Measurements from ENCODE around the gene RTP5.
A peak's percentile ranks its signal among the peaks of the same experiment; 100 is the strongest.

The RTP5 gene

GRCh38 chr2:241858206-241859016, 11.1 kb upstream of the RTP5 start, which contains the start of gene PDCD1:
Gene PDCD1, minus strand, starts transcription at chr2:241858894. Its CDS starts 56 bp downstream, at chr2:241858838.
- DNase-seq, result no peak

- DNase-seq, result no peak
Observed at GRCh38 chr2:241859017-241859435, 10.5 kb upstream of the RTP5 start.

DNA sequence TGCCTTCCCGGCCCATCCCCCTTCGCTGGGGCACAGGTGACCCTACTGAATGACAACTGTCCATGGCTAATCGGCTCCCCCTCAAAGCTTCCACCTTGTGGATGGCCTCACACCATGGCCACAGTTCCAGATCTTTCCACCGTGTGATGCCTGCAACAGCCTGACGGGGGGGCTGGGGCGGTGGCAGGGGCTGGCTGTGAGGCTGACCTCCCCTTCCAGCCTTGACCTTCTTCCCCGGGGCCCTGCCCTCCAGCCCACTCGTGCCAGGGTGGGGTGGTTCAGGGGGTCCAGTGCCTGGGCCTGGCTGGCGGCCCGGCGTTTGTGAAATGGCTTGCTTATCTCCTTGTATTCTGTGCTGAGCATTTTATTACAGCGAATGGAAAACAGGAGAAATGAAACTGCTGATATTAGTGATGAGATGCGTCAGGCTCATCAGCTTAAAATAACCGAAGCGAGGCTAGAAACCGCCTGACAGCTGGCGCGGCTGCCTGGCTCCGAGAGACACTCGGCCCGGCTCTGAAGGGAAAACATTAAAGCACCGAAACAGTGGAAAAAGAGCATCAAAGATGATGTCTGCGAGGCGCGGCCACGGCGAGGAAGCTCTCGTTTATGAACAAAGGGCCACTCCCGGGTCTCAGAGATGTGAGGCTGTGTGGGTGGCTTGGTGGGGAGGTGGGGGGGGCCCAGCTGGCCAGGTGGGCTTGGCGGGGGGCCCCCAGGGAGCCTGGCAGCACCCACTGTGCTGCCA, 9.9 kb upstream of the RTP5 start:
- DNase-seq, result peak; percentile 87

- DNase-seq, result peak; percentile 60
Observed at GRCh38 chr2:241860184-241861078, 9.1 kb upstream of the RTP5 start.

- no peak for DNase-seq
Observed at GRCh38 chr2:241861264-241861663, 8.3 kb upstream of the RTP5 start.

DNA sequence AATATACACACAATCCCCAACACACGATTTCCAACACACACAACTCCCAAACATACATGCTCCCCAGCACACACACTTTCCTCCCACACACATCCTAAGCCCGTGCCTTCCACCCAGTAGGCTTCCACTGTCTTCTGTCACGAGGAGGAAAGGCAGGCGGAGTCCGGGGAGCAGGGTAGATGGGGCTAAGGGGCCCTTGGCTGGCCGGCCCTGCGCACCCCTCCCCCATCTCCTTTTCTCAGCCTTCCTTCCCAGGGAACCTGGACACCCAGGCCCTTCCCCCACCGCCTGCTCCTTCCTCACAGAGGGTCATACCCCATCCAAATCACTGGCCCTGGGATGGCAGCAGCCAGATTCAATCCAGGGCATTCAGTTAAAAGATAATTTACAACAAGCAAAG, 7.4 kb upstream of the RTP5 start:
- DNase-seq, result no peak

DNA sequence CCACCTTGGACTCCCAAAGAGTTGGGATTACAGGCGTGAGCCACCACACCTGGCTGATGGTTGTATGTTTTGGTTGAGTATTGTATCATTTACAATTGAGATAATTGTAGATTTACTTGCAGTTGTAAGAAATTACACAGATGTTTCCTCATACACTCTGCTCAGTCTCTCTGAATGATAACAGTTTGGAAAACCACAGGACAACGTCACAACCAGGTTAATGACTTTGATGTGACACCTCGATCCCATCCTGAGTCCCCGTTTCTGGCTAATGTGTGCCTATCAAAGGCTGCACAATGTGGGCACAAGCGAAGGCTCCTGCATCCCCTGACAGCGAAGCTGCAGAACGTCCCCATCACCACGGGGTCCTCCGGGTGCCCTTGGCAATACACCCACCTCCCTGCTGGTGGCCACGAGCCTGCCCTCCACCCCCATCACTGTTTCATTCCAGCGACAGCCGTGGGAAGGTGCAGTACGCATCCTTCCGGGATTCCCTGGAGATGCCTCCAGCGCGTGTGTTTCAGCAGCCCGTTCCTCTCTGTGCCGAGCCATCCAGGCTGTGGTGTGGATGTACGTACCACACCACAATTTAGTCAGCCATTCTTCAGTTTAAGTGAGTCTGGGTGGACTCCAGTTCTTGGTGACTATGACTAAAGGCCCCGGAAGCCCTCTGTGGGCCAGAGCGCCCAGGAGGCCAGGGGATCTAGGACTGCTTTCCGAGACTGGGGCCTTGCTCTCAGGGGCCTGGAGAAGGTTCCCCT, 6.6 kb upstream of the RTP5 start:
- DNase-seq, result no peak

GRCh38 chr2:241863536-241863954, 6.0 kb upstream of the RTP5 start:
- DNase-seq, result no peak

GRCh38 chr2:241864168-241864849, 5.2 kb upstream of the RTP5 start:
- DNase-seq, result no peak

- no peak for DNase-seq
Observed at GRCh38 chr2:241864850-241865213, 4.7 kb upstream of the RTP5 start.

DNA sequence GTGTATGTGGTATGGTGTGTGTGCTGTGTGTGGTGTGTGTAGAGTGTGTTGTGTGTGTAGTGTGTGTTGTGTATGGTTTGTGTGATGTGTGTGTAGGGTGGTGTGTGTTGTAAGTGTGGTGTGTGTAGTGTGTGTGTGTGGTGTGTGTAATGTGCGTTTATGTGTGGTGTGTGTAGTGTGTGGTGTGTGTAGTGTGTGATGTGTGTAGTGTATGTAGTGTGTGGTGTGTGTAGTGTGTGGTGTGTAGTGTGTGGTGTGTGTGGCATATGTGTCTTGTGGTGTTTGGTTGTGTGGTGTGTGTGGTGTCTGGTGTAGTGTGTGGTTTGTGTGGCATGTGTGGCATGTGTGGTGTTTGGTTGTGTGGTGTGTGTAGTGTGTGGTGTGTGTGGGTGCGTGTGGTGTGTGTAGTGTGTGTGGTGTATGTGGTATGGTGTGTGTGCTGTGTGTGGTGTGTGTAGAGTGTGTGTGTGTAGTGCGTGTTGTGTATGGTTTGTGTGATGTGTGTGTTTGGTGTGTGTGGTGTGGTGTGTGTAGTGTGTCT, 4.0 kb upstream of the RTP5 start:
- no peak for DNase-seq

DNA sequence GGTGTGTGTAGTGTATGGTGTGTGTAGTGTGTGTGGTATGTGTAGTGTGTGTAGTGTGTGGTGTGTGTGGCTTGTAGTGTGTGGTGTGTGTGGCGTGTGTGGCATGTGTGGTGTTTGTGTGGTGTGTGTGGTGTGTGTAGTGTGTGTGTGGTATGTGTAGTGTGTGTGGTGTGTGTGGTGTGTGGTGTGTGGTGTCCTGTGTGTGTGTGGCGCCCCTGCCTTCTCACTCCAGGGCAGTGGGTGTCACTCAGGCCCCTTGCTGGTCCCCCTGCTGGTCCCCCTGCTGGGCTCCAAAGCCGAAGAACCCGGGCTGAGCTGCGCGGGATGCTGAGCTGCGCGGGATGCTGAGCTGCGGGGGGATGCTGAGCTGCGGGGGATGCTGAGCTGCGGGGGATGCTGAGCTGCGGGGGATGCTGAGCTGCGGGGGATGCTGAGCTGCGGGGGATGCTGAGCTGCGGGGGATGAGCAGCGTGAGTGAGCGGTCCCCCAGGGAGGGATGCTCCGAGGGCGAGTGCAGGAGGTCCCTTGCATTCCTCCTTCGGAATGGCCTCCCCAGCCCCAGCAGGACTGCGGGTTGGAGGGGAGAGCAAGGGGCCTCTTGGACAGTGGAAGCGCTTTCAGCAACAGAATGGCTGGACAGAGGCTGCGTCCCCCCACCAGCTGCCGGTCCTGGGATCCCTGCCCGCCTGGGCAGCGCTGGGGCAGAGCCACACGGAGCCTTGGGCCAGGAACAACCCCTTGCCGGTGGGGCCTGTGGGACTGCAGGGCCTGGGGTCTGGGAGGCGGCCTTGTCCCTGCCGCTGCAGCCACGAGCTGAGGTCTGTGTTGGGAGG, 3.4 kb upstream of the RTP5 start:
- no peak for DNase-seq

DNA sequence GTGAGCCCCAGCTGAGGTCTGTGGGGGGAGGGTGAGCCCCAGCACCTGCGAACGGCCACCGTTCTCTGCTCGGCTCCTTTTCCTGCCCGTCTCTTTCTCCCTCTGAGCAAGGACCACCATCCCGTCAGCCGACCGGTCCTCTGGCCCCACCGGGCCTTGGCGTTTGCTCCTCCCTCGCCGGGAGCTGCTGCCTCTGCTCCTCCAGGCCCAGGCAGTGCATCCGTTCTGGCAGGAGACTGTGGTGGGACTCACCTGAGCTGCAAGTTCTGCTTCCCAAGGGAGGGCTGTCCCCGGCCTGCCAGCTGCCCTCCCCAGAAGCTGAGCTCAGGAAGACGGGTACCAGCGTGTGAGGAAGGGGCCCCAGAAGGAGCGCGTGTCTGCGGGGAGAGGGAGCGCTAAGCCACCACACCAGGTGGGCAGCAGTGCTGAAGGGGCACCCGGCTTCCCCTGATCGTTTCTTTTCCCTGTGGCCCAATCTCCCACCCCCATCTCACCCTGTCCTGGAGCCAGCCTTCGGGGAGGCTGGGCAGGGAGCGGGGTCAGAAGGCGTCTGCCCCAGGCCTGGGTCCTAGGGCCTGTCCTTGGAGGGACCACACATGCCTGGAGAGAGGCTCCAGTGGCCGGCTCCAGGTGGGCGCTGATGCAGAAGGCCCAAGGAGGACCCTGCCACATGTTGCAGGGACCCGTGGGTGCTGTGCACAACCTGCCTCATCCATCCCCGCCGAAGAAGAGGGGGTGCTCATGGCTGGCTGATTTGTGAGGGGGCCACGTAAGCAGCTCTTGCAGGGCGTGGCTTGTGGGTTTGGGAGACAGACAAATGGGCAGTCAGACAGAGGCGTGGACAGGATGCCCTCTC, 2.5 kb upstream of the RTP5 start:
- no peak for DNase-seq

DNA sequence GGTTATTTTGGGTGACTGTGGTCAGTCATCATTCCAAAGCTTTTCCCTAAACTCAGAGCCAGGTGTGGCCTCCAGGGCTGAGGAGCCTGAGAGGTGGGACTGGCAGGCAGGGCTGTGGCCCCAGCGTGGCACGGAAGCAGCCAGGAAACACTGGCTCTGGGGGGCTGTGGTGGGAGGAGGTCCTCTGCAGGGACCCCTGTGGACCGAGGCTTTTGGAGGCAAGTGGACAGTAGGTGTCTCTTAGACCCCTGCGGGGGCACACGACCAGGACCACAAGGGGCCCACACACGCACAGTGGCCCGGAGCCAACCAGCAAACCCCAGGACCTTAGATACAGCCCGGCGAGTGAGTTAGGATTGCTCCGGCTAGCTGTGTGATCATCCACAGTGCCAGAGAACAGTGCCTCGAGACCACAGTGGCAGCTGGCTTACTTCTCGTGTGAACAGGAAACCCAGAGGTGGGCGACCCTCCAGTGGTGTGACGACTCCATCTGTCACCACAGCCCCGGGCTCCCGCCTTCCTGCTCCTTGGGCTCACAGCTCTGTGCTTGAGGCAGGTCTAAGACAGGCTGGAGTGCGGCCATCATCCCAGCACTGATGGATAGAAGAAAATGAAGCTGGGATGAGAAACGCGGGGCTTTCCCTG, 1.6 kb upstream of the RTP5 start:
- peak; percentile 72 for DNase-seq

DNA sequence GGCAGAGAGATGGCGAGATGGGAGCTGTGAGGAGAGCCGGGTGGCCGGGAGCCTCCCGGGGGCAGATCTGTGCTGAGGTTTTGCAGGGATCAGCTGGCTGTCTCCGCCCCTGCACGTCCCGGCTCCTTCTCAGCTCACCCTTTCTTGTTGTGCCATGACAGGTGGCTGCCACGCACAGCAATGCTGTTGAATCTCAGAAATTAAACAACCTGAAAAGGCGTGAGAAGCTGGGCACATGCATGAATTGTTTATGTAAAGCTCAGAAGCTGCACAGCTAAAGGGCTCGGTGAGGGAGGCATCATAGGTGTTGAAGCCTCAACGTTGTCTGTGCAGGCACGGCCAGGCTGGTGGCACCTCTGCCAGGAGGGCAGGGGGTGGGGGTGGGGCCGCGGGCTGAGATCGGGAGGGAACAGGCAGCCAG, 858 bp upstream of the RTP5 start:
- peak; percentile 80 for DNase-seq

DNA sequence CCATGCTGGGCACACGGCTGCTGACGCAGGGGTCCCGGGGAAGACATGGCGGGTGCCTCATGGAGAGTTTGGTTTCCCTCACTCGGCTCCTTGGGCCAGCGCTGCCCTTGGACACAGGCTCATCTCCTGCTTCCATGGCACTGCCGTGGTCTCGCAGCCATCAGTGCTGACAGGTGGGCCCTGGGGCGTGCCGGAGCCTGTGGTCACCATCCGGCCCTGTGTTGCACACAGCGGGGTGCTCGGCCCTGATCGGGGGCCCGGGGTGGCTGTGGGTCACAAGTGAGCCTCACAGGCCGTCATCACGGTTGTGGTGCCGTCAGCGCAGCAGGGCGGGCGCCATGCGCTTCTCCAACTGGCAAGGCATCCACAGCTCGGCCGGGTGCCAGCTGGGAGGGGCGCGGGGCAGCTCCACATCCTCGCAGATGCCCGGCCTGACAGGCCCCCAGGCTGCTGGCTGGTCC, 582 bp downstream of the RTP5 start:
- DNase-seq, result peak; percentile 73

DNA sequence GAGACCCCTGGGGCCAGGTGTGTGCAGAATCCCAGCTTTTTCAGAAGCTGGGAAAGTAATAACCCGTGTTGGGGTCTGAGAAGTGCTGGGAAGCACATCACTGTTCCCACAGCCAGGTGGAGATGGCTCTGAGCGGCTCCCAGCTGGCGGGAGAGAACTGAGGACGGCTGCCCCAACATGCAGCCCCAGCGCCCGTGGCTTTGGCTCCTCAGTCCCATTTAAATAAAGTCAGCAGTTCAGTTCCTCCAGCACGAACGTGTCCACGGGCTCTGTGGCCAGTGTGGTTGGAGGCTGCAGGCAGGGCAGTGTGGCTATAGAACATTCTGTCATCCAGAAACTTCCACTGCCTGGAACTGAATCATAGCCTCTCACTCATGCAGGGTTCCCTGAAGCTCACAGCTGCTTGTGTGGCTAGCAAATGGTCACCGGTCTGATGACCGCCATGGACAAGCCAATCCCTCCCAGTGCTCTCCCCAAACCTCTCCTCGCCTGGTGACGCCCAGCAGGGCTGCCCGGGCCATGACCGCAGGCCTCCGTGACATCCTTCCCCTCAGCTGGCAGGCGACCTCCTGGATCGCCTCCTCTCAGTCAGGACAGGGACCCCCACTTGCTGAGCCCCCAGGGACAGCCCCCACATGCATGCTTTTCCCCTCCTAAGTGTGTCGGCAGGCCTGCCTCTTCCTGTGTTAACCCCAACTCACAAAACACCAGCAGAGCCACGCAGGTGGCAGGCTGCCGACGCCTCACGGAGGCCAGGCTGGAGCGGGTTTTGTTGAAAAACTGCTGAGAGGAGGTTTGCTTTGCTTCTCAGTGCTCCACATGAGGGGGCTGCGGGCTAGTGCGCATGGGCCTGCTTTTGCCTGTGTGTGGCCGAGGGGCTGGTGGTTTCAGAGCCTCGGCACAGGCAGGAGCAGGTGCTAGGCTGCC, 1.3 kb downstream of the RTP5 start:
- peak; percentile 73 for DNase-seq
